Body of pancreas (tissue), 4 donors: ENCODE data around the gene PLXNC1. TPM values are rescaled to one million over a fixed set of nuclear protein-coding genes. Genes with fewer than 3 reads are reported as not detected.

ENCODE experiments used
- ATAC-seq: fragments of 150-250 bp; one replicate; pipeline ENCODE4 v1.9.1; 2016
- DNase-seq, 4 donors: peaks; one replicate each; pipeline ENCODE4 v3.0.0-alpha.2; 2019
- H3K27ac ChIP-seq, 4 donors: fragments of 200-600 bp; sonication (generic); 1 replicate in 3 of 4; 2 replicates in 1 of 4; pipeline versions ENCODE4 v1.5.1 to v1.6.1; 2016 to 2019; ENCODE audit warnings: mild to moderate bottlenecking in 1 of 4, mixed read lengths in 1 of 4, moderate library complexity in 1 of 4
- H3K27me3 ChIP-seq, 2 donors: fragments of 200-600 bp; sonication (generic); one replicate each; pipeline ENCODE4 v1.6.0; 2016; ENCODE audit warnings: mild to moderate bottlenecking in 1 of 2
- H3K36me3 ChIP-seq, 2 donors: fragments of 200-600 bp; sonication (generic); replicated peaks in 1 of 2; 2 replicates each; pipeline ENCODE4 v1.5.1; 2016; ENCODE audit warnings: low read depth in 2 of 2; ENCODE audit not compliant: insufficient read depth in 1 of 2
- H3K4me1 ChIP-seq: fragments of 200-600 bp; sonication (generic); one replicate; pipeline ENCODE4 v1.6.0; 2016
- H3K4me3 ChIP-seq, 2 donors: fragments of 200-600 bp; sonication (generic); 1 replicate in 1 of 2; 2 replicates in 1 of 2; pipeline ENCODE4 v1.5.1; 2016 to 2019
- H3K9me3 ChIP-seq, 3 donors: fragments of 200-600 bp; sonication (generic); 1 replicate in 2 of 3; 2 replicates in 1 of 3; pipeline ENCODE4 v1.5.1; 2016
- CTCF ChIP-seq, 7 experiments: fragments of 450-650 bp in 4 of 7; fragments of 200-600 bp in 3 of 7; sonication (generic) in 3 of 7; IDR thresholded peaks; one replicate each; pipeline ENCODE4 v1.5.1; 2016 to 2019; ENCODE audit warnings: antibody characterized with exemption in 7 of 7
- POLR2A ChIP-seq, 3 donors: fragments of 450-650 bp; IDR thresholded peaks; one replicate each; pipeline ENCODE4 v1.6.1; 2016; ENCODE audit warnings: antibody characterized with exemption in 3 of 3, mild to moderate bottlenecking in 2 of 3
- WGBS, 2 donors: methylation state at CpG; one replicate each; pipeline ENCODE4 v1.1.5; 2017; 5-methylcytosine and 5-hydroxymethylcytosine counted together
- intact Hi-C: fragments of 100-400 bp; cut with DNase I; formaldehyde crosslinking; loops from one replicate; pipeline ENCODE4 v1.15.1; 2023
- total RNA-seq, 2 donors: library from RNA; depleted of rRNA; stranded (reverse); fragments of >200 nt; gene quantifications; one replicate each; pipeline ENCODE4 v1.1.0, GENCODE V29; 2016

Gene PLXNC1
- total RNA-seq, 2 donors from 2014 or later, result 3.9 to 4.9 TPM

- no peak for ATAC-seq
- H3K27me3 ChIP-seq, result no peaks in the 10 kb centered on the region
- no peaks in the 10 kb centered on the region for H3K9me3 ChIP-seq
Observed at GRCh38 chr12:94340573-94340972, 192.2 kb downstream of the PLXNC1 start.

GRCh38 chr12:94353130-94353529 is 204.8 kb downstream of the PLXNC1 start:
- H3K4me3 ChIP-seq, result no peak overlapping the region
- intact Hi-C loops, result no loop called here
- H3K9me3 ChIP-seq, result peaks cover 0 to 10% (median 0%) of the 10 kb centered on the region in 3 donors
- H3K36me3 ChIP-seq, result no peaks in the 10 kb centered on the region
- ATAC-seq, result no peak
- no peaks in the 10 kb centered on the region for H3K27me3 ChIP-seq
- no peaks in the 10 kb centered on the region for H3K4me1 ChIP-seq
- TF ChIP-seq POLR2A (IDR thresholded peaks at IDR 0.05) (no peak), CTCF (IDR thresholded peaks at IDR 0.05) (no peak)
- H3K27ac ChIP-seq, result no peak overlapping the region
- 95 to 100% methylated on average over 1 of the region's 1 CpG for WGBS, 2 donors
- no peak for DNase-seq

More at GRCh38 chr12:94340573-94340972, 192.2 kb downstream of the PLXNC1 start:
- 79 to 89% methylated on average over 6 of the region's 6 CpGs for WGBS, 2 donors
- Histone ChIP-seq H3K4me3 (no peak overlapping the region), H3K36me3 (no peaks in the 10 kb centered on the region), H3K4me1 (no peaks in the 10 kb centered on the region), H3K27ac (no peak overlapping the region)
- TF ChIP-seq CTCF (IDR thresholded peaks at IDR 0.05) (no peak), POLR2A (IDR thresholded peaks at IDR 0.05) (no peak)
- DNase-seq, result no peak
- intact Hi-C loops, result no loop called here
